ENCODE measurements around the gene ZNF692. TPM values are rescaled to one million over a fixed set of nuclear protein-coding genes. Genes with fewer than 3 reads are reported as not detected.

Gene ZNF692
- total RNA-seq, 1 experiment from 2014 or later = 40.1 TPM

DNA sequence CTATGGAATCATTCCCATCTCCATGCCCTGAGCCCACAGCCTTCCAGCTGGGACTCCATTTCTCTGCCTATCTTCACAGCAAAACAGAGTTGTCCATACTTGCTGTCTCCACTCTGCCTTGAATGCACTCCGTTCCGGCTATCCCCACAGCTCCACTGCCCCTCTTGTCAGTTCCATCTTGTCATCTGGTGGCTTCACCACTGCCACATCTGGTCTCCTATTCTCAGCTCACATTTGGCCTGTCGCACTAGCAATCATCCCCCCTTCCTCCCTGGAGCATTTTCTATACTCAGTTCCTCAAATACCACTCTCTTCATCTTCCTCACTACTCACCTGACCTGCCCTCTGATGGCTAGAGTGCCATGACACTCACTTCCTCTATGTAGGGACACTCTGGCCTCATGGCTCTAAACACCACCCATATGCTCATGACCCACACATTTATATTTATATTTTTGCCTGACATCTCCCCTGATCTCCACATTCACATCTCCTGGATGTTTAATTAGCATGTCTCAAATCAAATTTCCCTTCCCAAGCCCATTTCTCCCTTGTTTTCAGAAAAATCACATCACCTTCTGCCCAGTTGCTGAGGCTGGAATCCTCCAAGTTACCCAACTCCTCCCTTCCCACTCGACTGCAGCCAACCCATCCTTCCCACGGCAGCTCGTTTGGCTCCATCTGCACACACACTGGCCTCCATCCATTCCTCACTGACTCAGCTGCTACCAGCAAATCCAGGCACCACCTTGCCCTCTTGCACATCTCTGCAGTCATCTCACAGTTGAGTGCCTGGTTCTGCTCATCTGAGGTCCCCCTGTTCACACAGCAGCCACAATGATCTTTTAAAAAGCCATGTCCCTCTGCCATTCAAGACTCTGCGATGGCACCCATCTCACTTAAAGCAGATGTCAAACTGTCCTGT lies 6.1 kb downstream of the ZNF692 start:
- H2AFZ ChIP-seq (ENCODE audit: low read length) = no peak overlapping the region
- no peak overlapping the region for H2BK15ac ChIP-seq (ENCODE audit: low read depth, low read length)
- H3T11ph ChIP-seq (ENCODE audit: low read length) = no peak overlapping the region
- TF ChIP-seq, protein P1, sequence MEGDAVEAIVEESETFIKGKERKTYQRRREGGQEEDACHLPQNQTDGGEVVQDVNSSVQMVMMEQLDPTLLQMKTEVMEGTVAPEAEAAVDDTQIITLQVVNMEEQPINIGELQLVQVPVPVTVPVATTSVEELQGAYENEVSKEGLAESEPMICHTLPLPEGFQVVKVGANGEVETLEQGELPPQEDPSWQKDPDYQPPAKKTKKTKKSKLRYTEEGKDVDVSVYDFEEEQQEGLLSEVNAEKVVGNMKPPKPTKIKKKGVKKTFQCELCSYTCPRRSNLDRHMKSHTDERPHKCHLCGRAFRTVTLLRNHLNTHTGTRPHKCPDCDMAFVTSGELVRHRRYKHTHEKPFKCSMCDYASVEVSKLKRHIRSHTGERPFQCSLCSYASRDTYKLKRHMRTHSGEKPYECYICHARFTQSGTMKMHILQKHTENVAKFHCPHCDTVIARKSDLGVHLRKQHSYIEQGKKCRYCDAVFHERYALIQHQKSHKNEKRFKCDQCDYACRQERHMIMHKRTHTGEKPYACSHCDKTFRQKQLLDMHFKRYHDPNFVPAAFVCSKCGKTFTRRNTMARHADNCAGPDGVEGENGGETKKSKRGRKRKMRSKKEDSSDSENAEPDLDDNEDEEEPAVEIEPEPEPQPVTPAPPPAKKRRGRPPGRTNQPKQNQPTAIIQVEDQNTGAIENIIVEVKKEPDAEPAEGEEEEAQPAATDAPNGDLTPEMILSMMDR (conservative IDR thresholded peaks at IDR 0.05) = no peak
- Mint-ChIP-seq H3K4me1 (peaks cover 3 to 4% of the 10 kb centered on the region in 2 experiments), H3K36me3 (ENCODE audit: insufficient read depth in 1 of 3, low read depth in 3 of 3) (peaks cover 10 to 51% (median 36%) of the 10 kb centered on the region in 3 experiments; a peak in 6 of 7 replicates), H3K9me3 (no peaks in the 10 kb centered on the region), H3K27me3 (ENCODE audit: low read depth) (no peaks in the 10 kb centered on the region), H3K4me3 (no peak overlapping the region), H3K27ac (no peak overlapping the region)
- H3K23me2 ChIP-seq (ENCODE audit: insufficient read length, low read depth, low read length, poor library complexity, severe bottlenecking) = peaks cover 4% of the 10 kb centered on the region
- H2BK120ac ChIP-seq (ENCODE audit: low read depth, low read length, poor library complexity, severe bottlenecking) = no peak overlapping the region
- no peak overlapping the region for H3K9ac ChIP-seq (ENCODE audit: extremely low read depth, insufficient read length, low read length)
- H3K14ac ChIP-seq (ENCODE audit: insufficient read depth, low read length) = no peak overlapping the region
- H3K4ac ChIP-seq (ENCODE audit: low read depth, low read length) = no peak overlapping the region
- H4K8ac ChIP-seq (replicated peaks; ENCODE audit: insufficient read length, low read depth, low read length) = no peak overlapping the region
- no peak for DNase-seq
- no peaks in the 10 kb centered on the region for H3K79me2 ChIP-seq (ENCODE audit: insufficient read depth, low read length)
- no peak overlapping the region for H2BK12ac ChIP-seq (ENCODE audit: insufficient read length, low read depth, low read length)
- no peak overlapping the region for H3K23ac ChIP-seq (ENCODE audit: insufficient read length, low read depth, low read length)
- H3K4me2 ChIP-seq (ENCODE audit: insufficient read depth, insufficient read length, low read length) = no peak overlapping the region
- H4K5ac ChIP-seq (ENCODE audit: insufficient read length, low read depth, low read length) = no peak overlapping the region
- no peaks in the 10 kb centered on the region for H3K79me1 ChIP-seq (ENCODE audit: insufficient read depth, low read depth, low read length, poor library complexity, severe bottlenecking)
- H4K91ac ChIP-seq (ENCODE audit: insufficient read length, low read depth, low read length) = no peak overlapping the region
- WGBS (ENCODE audit: extremely low coverage, insufficient read length, low lambda C conversion rate) = no CpG with 5 or more reads among the region's 7 CpGs
- H3K9me3 ChIP-seq (ENCODE audit: control insufficient read depth, low read depth, low read length) = no peaks in the 10 kb centered on the region
- no peak overlapping the region for H3K18ac ChIP-seq (ENCODE audit: insufficient read length, low read depth, low read length)
- H3K4me1 ChIP-seq (ENCODE audit: insufficient read depth, low read length) = no peaks in the 10 kb centered on the region
- no peak overlapping the region for H2AK5ac ChIP-seq (ENCODE audit: insufficient read length, low read length)
- H3K56ac ChIP-seq (ENCODE audit: insufficient read length, low read depth, low read length) = no peak overlapping the region
- H3K27me3 ChIP-seq (ENCODE audit: insufficient read depth, low read length) = no peaks in the 10 kb centered on the region
- H2BK20ac ChIP-seq (ENCODE audit: low read depth, low read length, poor library complexity, severe bottlenecking) = no peak overlapping the region
- H3K27ac ChIP-seq (ENCODE audit: insufficient read length, low read depth, low read length) = no peak overlapping the region
- H4K20me1 ChIP-seq (ENCODE audit: control insufficient read depth, insufficient read depth, insufficient read length) = no peaks in the 10 kb centered on the region
- H2BK5ac ChIP-seq (ENCODE audit: insufficient read length, low read length) = no peak overlapping the region

Data from H9 (cell line).